Sciatic nerve (tissue), 2 donors: ENCODE measurements around the gene TMEM19. TPM values are rescaled to one million over a fixed set of nuclear protein-coding genes. Genes with fewer than 3 reads are reported as not detected.
"Not testable (repeated sequence)": the region's sequence is repeated elsewhere in the genome, so short reads cannot be mapped to it uniquely, and the experiment has no call there.

Experiments
- ATAC-seq: fragments of 200-7000 bp; cut with Tn5 transposase; one replicate; pipeline ENCODE4 v1.9.1; 2020; ENCODE audit warnings: mild to moderate bottlenecking, moderate library complexity
- DNase-seq: peaks from one replicate; pipeline ENCODE4 v3.0.0-alpha.2; 2020; ENCODE audit warnings: low spot score
- intact Hi-C: fragments of 100-400 bp; cut with DNase I; formaldehyde crosslinking; loops from one replicate; pipeline ENCODE4 v1.14.2; 2022
- total RNA-seq: library from RNA; stranded (reverse); fragmentation: NEBNext Ultra II Directional; extraction: Animal tissue kit (Norgen Biotek cat#: 25700); gene quantifications from one replicate; pipeline ENCODE4 v1.2.1, GENCODE V29; 2021
- donor health status: DM: no; HTN: no; CAD: no.
- donor health status: DM: no; HTN: no; CAD: no.

TMEM19 gene
- total RNA-seq, 1 donor from 2014 or later, result 20.7 TPM

DNA sequence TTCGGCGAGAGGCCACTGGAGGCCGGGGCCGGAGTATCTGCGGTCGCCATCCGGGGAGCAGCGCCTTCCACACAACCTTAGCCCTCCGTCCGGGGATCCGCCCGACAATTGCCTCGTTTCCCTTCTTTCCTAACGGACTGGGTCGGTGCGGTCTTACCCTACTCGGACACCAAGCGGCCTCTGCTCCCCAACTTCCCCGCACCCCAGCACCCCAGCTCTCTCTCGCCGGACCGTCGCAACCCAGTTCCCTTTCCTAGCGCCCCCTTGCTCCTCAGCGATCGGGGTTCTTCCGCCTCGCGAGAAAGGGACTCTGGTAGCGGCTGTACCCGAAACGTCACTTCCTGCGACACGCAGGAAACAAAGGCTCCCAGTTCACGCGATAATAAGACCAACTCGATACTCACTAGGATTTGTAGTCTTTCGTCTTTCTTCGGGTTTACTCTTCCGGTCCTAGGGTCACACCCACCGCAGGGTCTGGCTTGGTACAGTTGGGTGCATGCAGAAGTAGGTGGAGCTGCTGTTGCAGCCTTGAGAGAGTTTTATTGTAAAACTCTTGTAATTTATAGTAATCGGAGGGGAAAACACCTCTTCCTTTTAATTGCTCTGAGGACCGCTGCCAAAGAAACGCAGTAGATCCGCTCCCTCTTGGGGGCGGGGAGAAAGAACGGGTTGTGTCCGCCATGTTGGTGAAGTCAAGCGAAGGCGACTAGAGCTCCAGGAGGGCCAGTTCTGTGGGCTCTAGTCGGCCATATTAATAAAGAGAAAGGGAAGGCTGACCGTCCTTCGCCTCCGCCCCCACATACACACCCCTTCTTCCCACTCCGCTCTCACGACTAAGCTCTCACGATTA is 22.1 kb upstream of the TMEM19 start, which contains the start of the genes THAP2 and ZFC3H1:
THAP2 (plus strand) TSS at position 741 of the 850 bp plus-strand sequence. CDS start 209 bp downstream, outside the sequence.
ZFC3H1 (minus strand) TSS at position 288 of the 850 bp plus-strand sequence; CDS start at position 50, 238 bp downstream.
- ATAC-seq, result peak; percentile 98
- intact Hi-C loops, result no loop called here

DNA sequence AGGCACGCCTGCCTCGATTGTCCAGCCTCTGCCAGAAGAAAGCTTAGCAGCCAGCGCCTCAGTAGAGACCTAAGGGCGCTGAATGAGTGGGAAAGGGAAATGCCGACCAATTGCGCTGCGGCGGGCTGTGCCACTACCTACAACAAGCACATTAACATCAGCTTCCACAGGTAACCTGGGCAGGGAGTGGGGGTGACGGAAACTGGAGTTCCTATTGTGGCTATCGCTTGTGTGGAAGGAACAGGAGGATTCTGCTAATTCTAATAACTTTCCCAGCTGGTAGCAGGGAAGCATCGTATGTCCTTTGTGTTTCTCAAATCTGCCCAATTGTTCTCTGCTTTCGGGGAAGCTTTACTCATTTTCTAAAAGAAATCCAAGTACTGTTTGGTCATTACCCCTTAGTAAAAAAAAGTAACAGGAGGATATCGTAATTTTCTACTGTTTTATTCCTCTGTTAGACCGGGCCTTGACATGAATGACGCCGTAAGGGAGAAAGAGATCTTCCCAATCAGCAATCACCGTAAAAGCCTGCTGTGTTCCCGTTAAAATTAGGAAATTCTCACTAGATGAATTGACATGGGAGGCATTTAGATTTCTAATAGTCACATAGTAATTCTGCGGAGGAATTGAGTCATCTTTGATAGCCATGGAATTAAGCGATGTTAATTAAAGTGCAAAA is 21.3 kb upstream of the TMEM19 start:
- intact Hi-C loops, result no loop called here
- DNase-seq (no peak), ATAC-seq (no peak)

More for the DNA sequence above, 22.1 kb upstream of the TMEM19 start, which contains the start of the genes THAP2 and ZFC3H1:
- peak; percentile 96 for DNase-seq

DNA sequence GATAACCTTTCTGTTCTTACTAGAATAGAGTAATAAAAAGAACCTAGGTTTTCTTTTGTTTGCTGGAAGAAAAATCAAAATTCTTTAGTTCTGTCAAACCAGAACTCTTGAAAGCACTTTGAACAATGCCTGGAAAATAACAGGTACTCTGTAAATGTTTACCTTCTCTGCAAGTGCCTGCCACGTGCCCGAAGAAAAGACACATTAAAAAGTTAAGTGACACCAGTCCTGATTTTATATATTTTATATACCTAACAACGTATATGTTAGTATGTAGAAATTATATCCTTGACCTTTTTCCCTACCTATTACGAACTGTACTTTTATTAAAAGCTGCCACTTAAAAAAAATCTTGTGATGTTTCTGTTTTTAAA is 20.8 kb upstream of the TMEM19 start:
- ATAC-seq (no peak), DNase-seq (no peak)
- intact Hi-C loops, result no loop called here

DNA sequence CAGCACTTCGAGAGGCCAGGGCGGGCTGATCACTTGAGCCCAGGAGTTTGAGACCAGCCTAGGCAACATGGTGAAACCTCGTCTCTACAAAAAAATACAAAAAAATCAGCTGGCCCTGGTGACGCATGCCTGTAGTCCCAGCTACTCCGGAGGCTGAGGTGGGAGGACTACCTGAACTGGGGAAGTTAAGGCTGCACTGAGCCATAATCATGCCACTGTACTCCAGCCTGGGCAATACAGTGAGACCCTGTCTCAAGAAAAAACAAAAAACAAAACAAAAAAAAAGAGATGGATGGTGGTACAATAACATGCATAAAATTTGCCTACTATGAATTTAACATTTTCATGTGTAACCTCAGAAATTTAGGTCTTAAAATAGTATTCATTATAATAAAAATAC is 19.6 kb upstream of the TMEM19 start:
- no peak for ATAC-seq
- intact Hi-C loops, result no loop called here

DNA sequence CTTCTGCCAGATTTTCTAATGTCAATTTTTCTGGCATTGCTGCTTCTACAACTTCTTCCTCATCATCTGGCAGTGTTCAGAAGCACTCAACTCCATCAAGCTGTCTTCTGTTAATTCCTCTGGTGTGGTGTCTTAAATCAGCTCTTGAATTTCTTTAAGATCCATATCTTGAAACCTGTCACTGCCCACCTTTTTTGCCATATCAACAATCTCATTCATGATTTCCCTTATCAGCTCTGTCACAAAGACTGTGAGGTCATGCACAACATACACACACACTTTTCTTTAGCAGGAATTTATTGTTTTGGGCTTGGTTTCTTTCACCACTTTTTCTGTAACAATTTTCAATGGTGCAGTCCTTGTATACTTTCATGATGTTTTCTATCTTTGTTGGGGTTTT is 14.6 kb upstream of the TMEM19 start:
- ATAC-seq, result no peak
- DNase-seq, result no peak
- intact Hi-C loops, result no loop called here

More for the DNA sequence above, 19.6 kb upstream of the TMEM19 start:
- DNase-seq, result no peak

DNA sequence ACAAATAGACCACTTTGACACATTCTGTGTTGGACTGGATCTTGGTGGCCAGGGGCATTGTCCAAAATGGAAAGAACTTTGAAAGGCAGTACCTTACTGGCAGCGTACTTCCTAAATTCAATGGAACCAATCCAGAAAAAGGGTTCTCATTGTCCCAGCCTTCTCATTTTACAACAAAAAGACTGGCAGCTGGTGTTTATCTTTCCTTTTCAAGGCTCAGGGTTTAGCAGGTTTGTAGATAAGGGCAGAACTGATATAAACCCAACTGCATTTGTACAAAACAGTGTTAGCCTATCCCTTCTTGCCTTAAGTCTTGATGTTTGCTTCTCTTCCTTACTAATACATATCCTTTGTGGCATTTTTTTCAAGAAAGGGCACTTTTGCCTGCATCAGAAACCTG is 14.1 kb upstream of the TMEM19 start:
- intact Hi-C loops, result no loop called here
- DNase-seq (no peak), ATAC-seq (no peak)

DNA sequence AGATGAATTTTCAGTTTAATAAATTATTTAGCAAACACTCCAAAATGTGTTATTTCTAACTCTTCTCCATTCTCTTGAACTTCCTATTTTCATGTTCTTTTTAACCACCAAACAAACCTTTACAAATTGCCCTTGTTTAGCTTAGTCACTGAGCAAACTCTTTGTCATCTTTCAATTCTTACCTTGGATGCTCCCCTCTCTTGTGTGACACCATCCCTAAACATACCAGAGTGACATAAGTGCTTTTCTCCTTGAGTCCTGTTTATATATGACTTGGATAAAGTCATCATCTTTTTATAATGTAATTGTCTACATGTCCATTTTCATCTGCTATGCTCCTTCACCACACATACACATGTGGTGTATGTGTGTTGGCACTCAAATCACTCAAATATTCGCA is 3.4 kb upstream of the TMEM19 start:
- DNase-seq (no peak), ATAC-seq (no peak)
- intact Hi-C loops, result no loop called here

DNA sequence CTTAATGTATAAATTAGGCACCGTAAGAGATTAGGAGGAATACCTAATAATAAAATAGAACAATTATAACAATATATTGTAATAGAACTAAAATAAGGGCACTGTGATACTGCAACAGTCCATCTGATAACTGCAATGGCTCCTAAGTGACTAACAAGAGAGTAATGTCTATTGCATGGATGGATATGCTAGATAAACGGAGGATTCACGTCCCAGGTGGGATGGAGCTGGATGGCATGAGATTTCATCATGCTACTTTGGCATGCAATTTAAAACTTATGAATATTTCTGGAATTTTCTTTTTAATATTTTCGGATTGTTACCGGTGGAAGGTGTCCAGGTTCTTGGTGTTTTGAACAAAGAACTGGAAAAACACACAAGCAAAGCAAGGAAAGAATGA is 2.2 kb upstream of the TMEM19 start:
- no peak for ATAC-seq
- intact Hi-C loops, result no loop called here
- DNase-seq, result no peak

DNA sequence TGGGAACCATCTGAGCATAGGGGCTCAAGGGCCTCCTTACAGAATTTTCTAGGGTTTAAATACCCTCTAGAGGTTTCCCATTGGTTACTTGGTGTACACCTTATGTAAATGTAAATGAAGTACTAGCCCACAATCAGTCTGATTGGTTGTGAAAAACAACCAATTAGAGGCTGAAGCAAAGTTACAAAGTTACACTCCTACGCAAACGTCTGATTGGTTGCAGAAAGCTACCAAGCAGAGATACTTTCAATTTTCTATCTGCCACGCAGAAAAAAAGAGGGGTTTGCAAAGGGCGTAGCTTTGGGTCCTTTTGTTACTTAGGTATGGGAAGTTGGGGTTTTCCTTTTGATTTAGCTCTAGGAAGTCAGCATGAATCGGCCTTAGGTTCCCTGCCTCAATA is 1.8 kb upstream of the TMEM19 start:
- ATAC-seq (no peak), DNase-seq (no peak)
- intact Hi-C loops, result no loop called here

DNA sequence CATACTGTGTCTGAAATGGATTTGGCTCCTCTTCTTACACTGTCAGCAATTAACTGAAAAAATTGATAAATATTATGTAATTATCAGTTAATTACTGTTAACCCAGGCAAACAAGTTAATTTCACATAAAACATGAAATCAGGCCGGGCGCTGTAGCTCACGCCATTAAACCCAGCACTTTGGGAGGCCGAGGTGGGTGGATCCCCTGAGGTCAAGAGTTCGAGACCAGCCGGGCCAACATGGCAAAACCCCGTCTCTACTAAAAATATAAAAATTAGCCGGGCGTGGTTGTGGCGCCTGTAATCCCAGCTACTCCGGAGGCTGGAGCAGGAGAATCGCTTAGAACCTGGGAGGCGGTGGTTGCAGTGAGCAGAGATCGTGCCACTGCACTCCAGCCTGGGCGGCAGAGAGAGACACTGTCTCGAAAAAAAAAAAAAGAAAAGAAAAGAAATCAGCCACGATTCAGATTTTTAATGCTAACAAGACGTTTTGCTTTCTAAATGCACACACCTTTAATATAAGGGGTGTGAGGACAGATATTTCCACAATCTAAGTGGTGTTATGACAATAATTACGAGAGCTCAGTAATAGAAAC is 473 bp upstream of the TMEM19 start:
- ATAC-seq (no peak), DNase-seq (no peak)
- intact Hi-C loops, result no loop called here

DNA sequence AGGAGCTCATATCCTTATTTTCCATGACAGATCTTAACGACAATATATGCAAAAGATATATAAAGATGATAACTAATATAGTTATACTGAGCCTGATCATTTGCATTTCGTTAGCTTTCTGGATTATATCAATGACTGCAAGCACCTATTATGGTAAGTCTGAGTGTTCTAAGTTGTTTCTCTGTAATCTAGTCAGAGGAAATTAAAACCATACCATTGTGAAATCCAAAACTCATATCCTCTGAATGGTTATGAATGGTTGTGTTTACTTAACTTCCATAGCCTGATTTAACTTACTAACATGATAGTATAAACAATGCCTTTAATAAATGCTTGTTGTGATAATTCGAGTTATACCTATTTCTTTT is 760 bp downstream of the TMEM19 start:
- no peak for DNase-seq
- no peak for ATAC-seq
- intact Hi-C loops, result no loop called here

DNA sequence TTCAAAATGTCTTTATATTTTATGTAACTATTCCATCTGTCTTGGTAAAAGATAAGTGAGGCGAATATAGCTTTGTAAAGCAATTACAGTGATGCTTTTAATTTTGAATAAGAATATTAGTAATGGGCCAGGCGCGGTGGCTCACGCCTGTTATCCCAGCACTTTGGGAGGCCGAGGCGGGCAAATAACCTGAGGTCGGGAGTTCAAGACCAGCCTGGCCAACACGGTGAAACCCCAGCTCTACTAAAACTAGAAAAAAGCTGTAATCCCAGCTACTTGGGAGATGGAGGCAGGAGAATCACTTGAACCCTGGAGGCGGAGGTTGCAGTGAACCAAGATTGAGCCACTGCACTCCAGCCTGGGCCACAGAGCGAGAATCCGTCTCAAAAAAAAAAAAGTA is 1.3 kb downstream of the TMEM19 start:
- intact Hi-C loops, ATAC-seq, DNase-seq: not testable (repeated sequence)

DNA sequence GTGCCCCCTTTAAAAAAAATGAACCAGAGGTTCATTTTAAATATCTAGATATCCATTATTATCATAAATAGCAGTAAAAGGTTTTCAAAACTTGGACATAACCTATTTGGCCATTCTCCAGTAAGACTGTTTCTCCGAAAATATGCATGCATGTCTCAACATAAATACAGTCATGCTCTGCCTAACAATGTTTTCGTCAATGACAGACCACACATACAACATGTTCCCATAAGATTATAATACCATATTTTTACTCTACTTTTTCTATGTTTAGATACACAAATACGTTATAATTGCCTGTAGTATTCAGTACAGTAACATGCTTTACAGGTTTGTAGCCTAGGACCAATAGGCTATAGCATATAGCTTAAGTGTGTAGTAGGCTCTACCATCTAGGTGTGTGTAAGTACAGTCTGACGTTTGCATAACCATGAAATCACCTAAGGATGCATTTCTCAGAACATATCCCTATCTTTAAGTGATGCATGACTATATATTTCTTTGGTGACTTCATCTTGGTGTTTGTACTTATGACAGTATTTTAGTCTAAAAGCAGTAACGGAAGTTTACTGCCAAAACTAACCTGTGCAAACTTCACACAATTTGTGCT is 3.2 kb downstream of the TMEM19 start:
- intact Hi-C loops, result no loop called here
- ATAC-seq (no peak), DNase-seq (no peak)

DNA sequence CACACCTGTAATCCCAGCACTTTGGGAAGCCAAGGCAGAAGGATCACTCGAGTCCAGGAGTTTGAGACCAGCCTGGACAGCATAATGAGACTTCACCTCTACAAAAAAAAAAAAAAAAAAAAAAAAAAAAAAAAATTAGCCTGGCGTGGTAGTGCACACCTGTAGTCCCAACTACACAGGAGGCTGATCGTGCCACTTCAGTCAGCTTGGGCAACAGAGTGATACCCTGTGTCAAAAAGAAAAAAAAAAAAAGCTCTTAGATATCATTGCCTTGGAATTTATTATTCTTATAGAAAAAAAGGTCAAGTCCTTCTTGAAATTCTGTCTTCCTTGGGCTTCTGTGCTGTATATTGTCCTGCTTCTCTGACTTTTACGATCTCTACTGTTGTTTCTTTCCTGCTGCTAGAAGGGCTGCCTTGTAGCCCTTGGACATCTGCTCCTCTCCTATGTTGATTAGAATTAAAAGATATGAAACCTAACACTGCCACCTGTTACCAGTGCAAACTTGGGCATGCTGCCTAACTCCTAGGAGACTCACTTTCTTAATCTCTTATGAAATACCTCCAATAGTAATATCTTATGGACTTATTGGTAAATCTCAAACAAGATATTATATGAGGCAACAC is 5.7 kb downstream of the TMEM19 start:
- intact Hi-C loops, result loop anchor here (1.0 kb wide), 1 partner anchor 47 kb away; no protein-coding TSS in a partner anchor
- DNase-seq (no peak), ATAC-seq (no peak)

DNA sequence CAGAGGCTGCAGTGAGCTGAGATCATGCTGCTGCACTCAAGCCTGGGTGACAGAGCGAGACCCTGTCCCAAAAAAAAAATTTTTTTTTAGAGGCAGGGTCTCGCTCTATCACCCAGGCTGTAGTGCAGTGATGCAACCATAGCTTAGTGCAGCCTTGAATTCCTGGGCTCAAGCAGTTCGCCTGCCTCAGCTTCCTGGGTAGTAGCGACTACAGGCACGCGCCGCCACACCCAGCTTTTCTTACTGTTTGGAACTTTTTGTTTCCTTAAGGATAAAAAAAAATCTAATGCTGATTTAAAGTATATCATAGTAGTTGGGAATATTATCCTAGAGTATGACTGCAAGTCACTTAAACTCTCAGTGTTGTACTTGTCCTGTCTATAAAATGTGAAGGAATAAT is 7.2 kb downstream of the TMEM19 start:
- ATAC-seq (no peak), DNase-seq (no peak)
- intact Hi-C loops, result no loop called here

DNA sequence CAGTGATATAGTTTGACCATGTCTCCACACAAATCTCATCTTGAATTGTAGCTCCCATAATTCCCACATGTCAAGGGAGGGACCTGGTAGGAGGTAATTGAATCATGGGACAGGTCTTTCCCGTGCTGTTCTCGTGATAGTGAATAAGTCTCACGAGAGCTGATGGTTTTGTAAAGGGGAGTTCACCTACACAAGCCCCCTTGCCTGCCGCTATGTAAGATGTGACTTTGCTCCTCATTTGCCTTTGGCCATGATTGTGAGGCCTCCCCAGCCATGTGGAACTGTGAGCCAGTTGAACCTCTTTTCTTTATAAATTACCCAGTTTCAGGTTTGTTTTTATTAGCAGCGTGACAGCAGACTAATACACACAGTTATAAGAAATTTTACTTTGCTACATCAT is 7.8 kb downstream of the TMEM19 start:
- ATAC-seq, intact Hi-C loops, DNase-seq: not testable (repeated sequence)

DNA sequence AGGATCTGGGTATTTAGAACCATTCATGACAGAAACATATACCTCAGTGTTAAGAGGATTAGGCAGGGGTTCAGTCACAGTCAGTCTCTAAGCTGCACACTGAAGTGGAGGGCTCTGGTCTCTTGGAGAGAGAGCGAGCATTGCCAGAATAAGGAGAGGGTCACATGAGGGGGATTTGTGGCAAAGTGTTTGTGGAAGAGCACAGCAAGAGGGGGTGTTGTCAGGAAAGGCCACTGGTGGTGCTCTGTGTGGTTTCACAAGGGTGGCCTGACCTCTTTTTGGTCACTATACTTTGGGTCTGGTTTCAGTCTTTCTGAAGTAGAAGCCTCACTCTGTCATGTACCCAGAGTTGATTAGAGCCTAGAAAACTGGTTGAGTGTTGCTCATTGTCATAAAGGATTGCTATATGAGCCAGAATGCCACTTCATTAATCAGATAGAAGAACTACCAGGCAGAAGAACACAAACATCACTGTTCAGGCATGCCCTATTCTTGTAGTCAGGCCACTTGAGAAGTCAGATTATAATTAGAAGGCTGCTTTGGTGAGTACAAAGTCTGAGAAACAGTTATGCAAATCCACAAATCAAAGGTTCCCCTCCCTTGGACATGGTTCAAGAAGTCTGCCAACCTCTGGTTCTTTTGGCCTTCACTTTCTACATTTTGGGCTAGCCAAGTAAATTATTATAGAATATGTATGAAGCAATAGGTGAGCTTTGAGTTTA is 8.4 kb downstream of the TMEM19 start:
- ATAC-seq (no peak), DNase-seq (no peak)
- intact Hi-C loops, result no loop called here

DNA sequence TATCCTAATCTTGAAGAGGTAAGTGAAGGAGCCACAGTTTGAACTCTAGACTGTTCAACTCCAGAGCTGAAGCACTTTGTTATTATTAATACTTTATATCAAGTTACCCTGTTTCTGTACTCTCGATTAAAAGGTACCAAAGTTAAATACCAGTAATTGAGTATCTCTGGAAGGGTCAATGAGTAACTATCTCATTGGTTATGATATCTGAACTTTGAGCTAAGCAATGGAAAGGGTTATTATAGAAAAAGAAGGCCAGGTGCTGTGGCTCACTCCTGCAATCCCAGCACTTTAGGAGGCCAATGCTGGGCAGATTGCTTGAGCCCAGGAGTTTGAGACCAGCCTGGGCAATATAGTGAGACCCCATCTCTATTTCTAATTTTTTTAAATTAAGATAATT is 9.9 kb downstream of the TMEM19 start:
- ATAC-seq, result no peak
- intact Hi-C loops, result no loop called here
- DNase-seq, result no peak
